IPS DF 4.7 (cell line): ENCODE results near the gene SLC6A13.
"Not testable (repeated sequence)": the region's sequence is repeated elsewhere in the genome, so short reads cannot be mapped to it uniquely, and the experiment has no call there.

Experiments used
- DNase-seq: peaks from one replicate; pipeline ENCODE4 v3.0.0-alpha.2; 2013; ENCODE audit warnings: low spot score; ENCODE audit errors: extremely low read depth

SLC6A13 gene

GRCh38 chr12:217029-217428 lies 45.6 kb downstream of the SLC6A13 start:
- DNase-seq, result not testable (repeated sequence)

- no peak for DNase-seq
These were observed 47.5 kb downstream of the SLC6A13 start for GRCh38 chr12:215116-215515.

- no peak for DNase-seq
These were observed 48.5 kb downstream of the SLC6A13 start, which contains the start of gene SLC6A12 for GRCh38 chr12:214003-214741. SLC6A12 (minus strand) TSS chr12:214157; CDS start chr12:209986, 4,171 bp downstream.

- no peak for DNase-seq
These were observed 49.1 kb downstream of the SLC6A13 start for GRCh38 chr12:213527-213932.

GRCh38 chr12:212715-213526 lies 49.7 kb downstream of the SLC6A13 start:
- no peak for DNase-seq

- DNase-seq, result no peak
These were observed 50.3 kb downstream of the SLC6A13 start for GRCh38 chr12:212415-212714.

GRCh38 chr12:211639-212414 lies 50.8 kb downstream of the SLC6A13 start:
- no peak for DNase-seq

GRCh38 chr12:211142-211465 lies 51.5 kb downstream of the SLC6A13 start:
- no peak for DNase-seq

- no peak for DNase-seq
These were observed 52.1 kb downstream of the SLC6A13 start for GRCh38 chr12:210277-211141.

- DNase-seq, result no peak
These were observed 52.8 kb downstream of the SLC6A13 start for GRCh38 chr12:209851-210250.

GRCh38 chr12:209246-209645 lies 53.4 kb downstream of the SLC6A13 start:
- DNase-seq, result no peak

GRCh38 chr12:208813-209212 lies 53.8 kb downstream of the SLC6A13 start:
- DNase-seq, result no peak

GRCh38 chr12:207804-208203 lies 54.8 kb downstream of the SLC6A13 start:
- DNase-seq, result no peak

- no peak for DNase-seq
These were observed 55.7 kb downstream of the SLC6A13 start for GRCh38 chr12:206746-207440.

GRCh38 chr12:205026-205425 lies 57.6 kb downstream of the SLC6A13 start:
- no peak for DNase-seq

- DNase-seq, result no peak
These were observed 58.4 kb downstream of the SLC6A13 start for GRCh38 chr12:204261-204678.

- DNase-seq, result no peak
These were observed 59.0 kb downstream of the SLC6A13 start for GRCh38 chr12:203462-204260.

GRCh38 chr12:203074-203461 lies 59.6 kb downstream of the SLC6A13 start:
- no peak for DNase-seq

- no peak for DNase-seq
These were observed 60.4 kb downstream of the SLC6A13 start for GRCh38 chr12:202081-202731.
